DND-41 (cell line): ENCODE measurements around the gene PEMT.

Experiments
- ATAC-seq: fragments of 200-7000 bp; cut with Tn5 transposase; 3 replicates; pipeline ENCODE4 v1.9.1; 2021; ENCODE audit warnings: low read depth; ENCODE audit not compliant: insufficient read depth
- DNase-seq: peaks from one replicate; pipeline ENCODE4 v3.0.0-alpha.2; 2020
- H2AFZ ChIP-seq: 2 replicates; pipeline ENCODE4 v1.6.0; 2012; ENCODE audit warnings: low read depth, low read length
- H3K27ac ChIP-seq: 2 replicates; pipeline ENCODE4 v1.5.1; 2012; ENCODE audit warnings: low read length, inconsistent platforms
- H3K27me3 ChIP-seq: fragments of 200-600 bp; sonication (generic); 2 replicates; pipeline ENCODE4 v1.6.0; 2012; ENCODE audit warnings: low read length, mild to moderate bottlenecking, inconsistent platforms; ENCODE audit not compliant: insufficient read depth, poor library complexity
- H3K36me3 ChIP-seq: 2 replicates; pipeline ENCODE4 v1.5.1; 2012; ENCODE audit warnings: low read length, inconsistent platforms; ENCODE audit not compliant: insufficient read depth
- H3K4me1 ChIP-seq: 2 replicates; pipeline ENCODE4 v1.5.1; 2012; ENCODE audit warnings: mild to moderate bottlenecking, low read length; ENCODE audit not compliant: insufficient read depth
- H3K4me2 ChIP-seq: 2 replicates; pipeline ENCODE4 v1.6.0; 2012; ENCODE audit warnings: mild to moderate bottlenecking, moderate library complexity, low read length, inconsistent platforms; ENCODE audit not compliant: insufficient read depth
- H3K4me3 ChIP-seq, 2 experiments: fragments of 200-600 bp in 1 of 2; shearing (Covaris generic) in 1 of 2; 2 replicates each; pipeline ENCODE4 v1.5.1; 2012 to 2016; ENCODE audit warnings: inconsistent platforms in 2 of 2, low read length in 2 of 2, mild to moderate bottlenecking in 2 of 2, low read depth in 1 of 2, moderate library complexity in 1 of 2
- H3K79me2 ChIP-seq: 2 replicates; pipeline ENCODE4 v1.6.0; 2012; ENCODE audit warnings: low read length, inconsistent platforms; ENCODE audit not compliant: insufficient read depth
- H3K9ac ChIP-seq: 2 replicates; pipeline ENCODE4 v1.6.0; 2012; ENCODE audit warnings: low read depth, mild to moderate bottlenecking, inconsistent platforms, low read length, moderate library complexity
- H3K9me3 ChIP-seq: 2 replicates; pipeline ENCODE4 v1.5.1; 2012; ENCODE audit warnings: low read length, moderate library complexity, mild to moderate bottlenecking, inconsistent platforms; ENCODE audit not compliant: insufficient read depth, severe bottlenecking
- H4K20me1 ChIP-seq: 2 replicates; pipeline ENCODE4 v1.6.0; 2012; ENCODE audit warnings: low read length; ENCODE audit not compliant: insufficient read depth
- CTCF ChIP-seq: IDR thresholded peaks from 2 replicates; pipeline ENCODE4 v1.5.1; 2012; ENCODE audit warnings: borderline replicate concordance, low read length, moderate library complexity, mild to moderate bottlenecking; ENCODE audit not compliant: poor library complexity, severe bottlenecking; ENCODE audit errors: extremely low read depth
- EZH2 ChIP-seq: IDR thresholded peaks from 3 replicates; pipeline ENCODE4 v1.6.1; 2012; ENCODE audit warnings: borderline replicate concordance, low read depth, mild to moderate bottlenecking, moderate library complexity, low read length, inconsistent platforms; ENCODE audit not compliant: severe bottlenecking

PEMT gene

GRCh38 chr17:17507465-17508011, 84.0 kb downstream of the PEMT start:
- Histone ChIP-seq H3K9me3 (no peaks in the 10 kb centered on the region), H3K4me2 (no peak overlapping the region), H3K27ac (peak overlapping the region; percentile 22; the same call in 1 of the 2 replicates), H2AFZ (no peak overlapping the region), H3K4me3 (no peak overlapping the region), H3K36me3 (no peaks in the 10 kb centered on the region), H4K20me1 (peaks cover 4% of the 10 kb centered on the region; the same call in 1 of the 2 replicates), H3K27me3 (no peaks in the 10 kb centered on the region), H3K4me1 (peaks cover 13% of the 10 kb centered on the region), H3K9ac (no peak overlapping the region), H3K79me2 (no peaks in the 10 kb centered on the region)
- DNase-seq (no peak), ATAC-seq (no peak)
- TF ChIP-seq CTCF (no peak), EZH2 (no peak)

- peaks cover 13% of the 10 kb centered on the region for H3K4me1 ChIP-seq
- H3K79me2 ChIP-seq = no peaks in the 10 kb centered on the region
- TF ChIP-seq CTCF (no peak), EZH2 (no peak)
- peaks cover 4% of the 10 kb centered on the region; the same call in 1 of the 2 replicates for H4K20me1 ChIP-seq
- no peaks in the 10 kb centered on the region for H3K9me3 ChIP-seq
- no peak overlapping the region for H2AFZ ChIP-seq
- H3K36me3 ChIP-seq = no peaks in the 10 kb centered on the region
- DNase-seq (no peak), ATAC-seq (no peak)
- H3K4me2 ChIP-seq = no peak overlapping the region
- no peaks in the 10 kb centered on the region for H3K27me3 ChIP-seq
- H3K4me3 ChIP-seq = no peak overlapping the region
- no peak overlapping the region for H3K27ac ChIP-seq
- no peak overlapping the region for H3K9ac ChIP-seq
Observed at GRCh38 chr17:17506893-17507464, 84.5 kb downstream of the PEMT start.

GRCh38 chr17:17506181-17506741, 85.2 kb downstream of the PEMT start:
- ATAC-seq = no peak

More at GRCh38 chr17:17506181-17506741, 85.2 kb downstream of the PEMT start:
- TF ChIP-seq EZH2 (no peak), CTCF (no peak)
- Histone ChIP-seq H4K20me1 (peaks cover 4% of the 10 kb centered on the region; the same call in 1 of the 2 replicates), H3K27ac (no peak overlapping the region), H3K4me2 (no peak overlapping the region), H2AFZ (no peak overlapping the region), H3K9me3 (no peaks in the 10 kb centered on the region), H3K36me3 (no peaks in the 10 kb centered on the region), H3K79me2 (no peaks in the 10 kb centered on the region), H3K9ac (no peak overlapping the region), H3K4me3 (no peak overlapping the region), H3K27me3 (no peaks in the 10 kb centered on the region), H3K4me1 (peaks cover 11% of the 10 kb centered on the region)
- DNase-seq = no peak
